HS-27A (cell line): ENCODE results near the gene PINK1.
"Not testable (repeated sequence)": the region's sequence is repeated elsewhere in the genome, so short reads cannot be mapped to it uniquely, and the experiment has no call there.

Experiments
- DNase-seq: peaks from one replicate; pipeline ENCODE4 v3.0.0-alpha.2; 2012; ENCODE audit warnings: low read depth, missing footprints

Gene PINK1

GRCh38 chr1:20645414-20645813 lies 12.2 kb downstream of the PINK1 start:
- DNase-seq: no peak

GRCh38 chr1:20648438-20648837 lies 15.2 kb downstream of the PINK1 start:
- no peak for DNase-seq

GRCh38 chr1:20648946-20649345 lies 15.7 kb downstream of the PINK1 start:
- no peak for DNase-seq

- DNase-seq: no peak
These were observed 19.0 kb downstream of the PINK1 start for GRCh38 chr1:20652300-20652699.

GRCh38 chr1:20654104-20654690 lies 20.9 kb downstream of the PINK1 start:
- no peak for DNase-seq

- no peak for DNase-seq
These were observed 23.8 kb downstream of the PINK1 start for GRCh38 chr1:20657024-20657423.

- no peak for DNase-seq
These were observed 25.1 kb downstream of the PINK1 start for GRCh38 chr1:20658166-20658915.

- DNase-seq: no peak
These were observed 27.1 kb downstream of the PINK1 start for GRCh38 chr1:20660363-20660762.

- DNase-seq: no peak
These were observed 27.6 kb downstream of the PINK1 start for GRCh38 chr1:20660847-20661206.

- DNase-seq: peak; percentile 96
These were observed 28.2 kb downstream of the PINK1 start, which contains the start of gene DDOST for GRCh38 chr1:20661207-20662109. Gene DDOST (minus strand): TSS chr1:20661369. CDS start chr1:20661350, 19 bp downstream.

- no peak for DNase-seq
These were observed 28.8 kb downstream of the PINK1 start for GRCh38 chr1:20662110-20662475.

GRCh38 chr1:20663365-20663764 lies 30.1 kb downstream of the PINK1 start:
- no peak for DNase-seq

GRCh38 chr1:20663969-20664715 lies 30.9 kb downstream of the PINK1 start:
- DNase-seq: no peak

GRCh38 chr1:20665726-20666125 lies 32.5 kb downstream of the PINK1 start:
- DNase-seq: no peak

GRCh38 chr1:20666146-20666545 lies 32.9 kb downstream of the PINK1 start:
- no peak for DNase-seq

GRCh38 chr1:20666804-20667203 lies 33.5 kb downstream of the PINK1 start:
- no peak for DNase-seq

- DNase-seq: no peak
These were observed 35.3 kb downstream of the PINK1 start for GRCh38 chr1:20668581-20668980.

GRCh38 chr1:20670936-20671335 lies 37.7 kb downstream of the PINK1 start:
- DNase-seq: no peak

- DNase-seq: no peak
These were observed 39.0 kb downstream of the PINK1 start for GRCh38 chr1:20672265-20672632.

- not testable (repeated sequence) for DNase-seq
These were observed 40.4 kb downstream of the PINK1 start for GRCh38 chr1:20673626-20674025.

- no peak for DNase-seq
These were observed 45.3 kb downstream of the PINK1 start for GRCh38 chr1:20678599-20678998.

- no peak for DNase-seq
These were observed 47.0 kb downstream of the PINK1 start for GRCh38 chr1:20680269-20680668.
